Measurements from ENCODE around the gene MED14.
"Not testable (repeated sequence)": the region's sequence is repeated elsewhere in the genome, so short reads cannot be mapped to it uniquely, and the experiment has no call there.

Gene MED14

GRCh38 chrX:40735325-40736169, at the start of gene MED14:
Gene MED14, minus strand, starts transcription at chrX:40735542. Its CDS starts 130 bp downstream, at chrX:40735412.
- DNase-seq = peak; percentile 77 to 87

GRCh38 chrX:40784516-40785151, 49.3 kb upstream of the MED14 start:
- no peak for DNase-seq

GRCh38 chrX:40782644-40783259, 47.4 kb upstream of the MED14 start:
- DNase-seq = not testable (repeated sequence)

- no peak for DNase-seq
Measured at GRCh38 chrX:40780951-40781350, 45.6 kb upstream of the MED14 start.

- peak in 1 of 2 experiments; percentile 4 for DNase-seq
Measured at GRCh38 chrX:40780082-40780481, 44.7 kb upstream of the MED14 start.

GRCh38 chrX:40778861-40779575, 43.7 kb upstream of the MED14 start:
- DNase-seq = no peak

- DNase-seq = no peak
Measured at GRCh38 chrX:40773809-40774208, 38.5 kb upstream of the MED14 start.

- DNase-seq = no peak
Measured at GRCh38 chrX:40773188-40773587, 37.8 kb upstream of the MED14 start.

- DNase-seq = no peak
Measured at GRCh38 chrX:40772290-40772689, 36.9 kb upstream of the MED14 start.

GRCh38 chrX:40761762-40762161, 26.4 kb upstream of the MED14 start:
- no peak for DNase-seq

GRCh38 chrX:40759374-40759773, 24.0 kb upstream of the MED14 start:
- DNase-seq = no peak

- no peak for DNase-seq
Measured at GRCh38 chrX:40757058-40757457, 21.7 kb upstream of the MED14 start.

GRCh38 chrX:40755291-40756249, 20.2 kb upstream of the MED14 start:
- DNase-seq = peak; percentile 13 to 61

GRCh38 chrX:40749681-40750494, 14.5 kb upstream of the MED14 start:
- no peak for DNase-seq

- no peak for DNase-seq
Measured at GRCh38 chrX:40748977-40749376, 13.6 kb upstream of the MED14 start.

- DNase-seq = no peak
Measured at GRCh38 chrX:40746521-40746920, 11.2 kb upstream of the MED14 start.

- no peak for DNase-seq
Measured at GRCh38 chrX:40736170-40736505, 796 bp upstream of the MED14 start.

- no peak for DNase-seq
Measured at GRCh38 chrX:40734971-40735324, 394 bp downstream of the MED14 start.

GRCh38 chrX:40733706-40734105, 1.6 kb downstream of the MED14 start:
- DNase-seq = no peak

GRCh38 chrX:40732499-40732898, 2.8 kb downstream of the MED14 start:
- DNase-seq = not testable (repeated sequence)

Measured in NCI-H446 (cell line).